Activated T-cell treated with anti-CD3 and anti-CD28 coated beads, Interleukin-2, amount 50 U/mL, for 72 hours (primary cell): ENCODE measurements around the gene CCDC12. TPM values are rescaled to one million over a fixed set of nuclear protein-coding genes. Genes with fewer than 3 reads are reported as not detected.

Source experiments
- ATAC-seq, 2 donors: fragments of 150-1000 bp; cut with Tn5 transposase; replicated peaks in 1 of 2; 2 replicates each; pipeline ENCODE4 v1.10.0; 2021; ENCODE audit warnings: moderate library complexity in 2 of 2, mild to moderate bottlenecking in 1 of 2
- DNase-seq, 2 donors: peaks; one replicate each; pipeline ENCODE4 v3.0.0; 2021 to 2022; ENCODE audit warnings: mixed read lengths in 1 of 2
- H3K27ac Mint-ChIP-seq: one replicate; pipeline ENCODE4 v1.8.0; 2022; ENCODE audit warnings: mild to moderate bottlenecking, moderate library complexity, mixed read lengths
- H3K27me3 Mint-ChIP-seq: one replicate; pipeline ENCODE4 v1.8.0; 2022; ENCODE audit warnings: low read depth, mixed read lengths
- H3K36me3 Mint-ChIP-seq, 2 donors: one replicate each; pipeline ENCODE4 v1.8.0; 2022; ENCODE audit warnings: mixed read lengths in 2 of 2, mild to moderate bottlenecking in 1 of 2; ENCODE audit not compliant: insufficient read depth in 2 of 2
- H3K4me1 Mint-ChIP-seq: one replicate; pipeline ENCODE4 v1.8.0; 2022; ENCODE audit warnings: low read depth, mixed read lengths
- H3K4me3 Mint-ChIP-seq, 2 donors: one replicate each; pipeline ENCODE4 v1.8.0; 2022; ENCODE audit warnings: mild to moderate bottlenecking in 2 of 2, mixed read lengths in 2 of 2, moderate library complexity in 2 of 2
- H3K9me3 Mint-ChIP-seq, 2 donors: one replicate each; pipeline ENCODE4 v1.8.0; 2022; ENCODE audit warnings: mixed read lengths in 2 of 2
- total RNA-seq, 2 donors: library from RNA; stranded (reverse); gene quantifications; one replicate each; pipeline ENCODE4 v1.2.3, GENCODE V29; 2022

Gene CCDC12
- total RNA-seq, 2 donors from 2014 or later: 54.7 to 56.2 TPM

- DNase-seq (no peak), ATAC-seq (no peak)
- H3K27ac Mint-ChIP-seq: no peak overlapping the region
- H3K36me3 Mint-ChIP-seq: peaks cover 2 to 3% of the 10 kb centered on the region in 2 donors
- no peaks in the 10 kb centered on the region for H3K27me3 Mint-ChIP-seq
- peaks cover 29% of the 10 kb centered on the region for H3K4me1 Mint-ChIP-seq
- no peaks in the 10 kb centered on the region for H3K9me3 Mint-ChIP-seq
- H3K4me3 Mint-ChIP-seq: no peak overlapping the region
Observed at GRCh38 chr3:47012342-47013230, 36.0 kb upstream of the CCDC12 start.

DNA sequence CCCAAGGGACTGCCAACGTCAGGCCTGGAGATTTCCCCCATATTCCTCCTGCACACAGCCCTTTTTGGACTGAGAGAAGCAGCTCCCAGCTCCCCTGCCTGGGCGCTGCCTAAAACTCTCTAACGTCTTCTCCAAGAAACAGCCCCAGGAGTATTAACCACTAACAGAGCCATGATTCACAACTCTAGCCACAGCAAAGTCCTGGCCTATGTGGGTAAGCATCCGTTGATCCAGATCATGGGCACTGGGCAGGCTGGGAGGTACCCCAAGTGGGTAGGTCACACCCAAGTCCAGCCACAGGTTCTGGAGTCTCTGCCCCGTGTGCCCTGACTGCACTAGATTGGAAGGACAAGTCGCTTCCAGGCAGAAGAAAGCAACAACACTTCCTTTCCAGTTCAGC lies 34.8 kb upstream of the CCDC12 start:
- no peaks in the 10 kb centered on the region for H3K9me3 Mint-ChIP-seq
- no peaks in the 10 kb centered on the region for H3K27me3 Mint-ChIP-seq
- H3K4me3 Mint-ChIP-seq: no peak overlapping the region
- H3K27ac Mint-ChIP-seq: no peak overlapping the region
- ATAC-seq (no peak), DNase-seq (no peak)
- H3K4me1 Mint-ChIP-seq: peaks cover 17% of the 10 kb centered on the region
- H3K36me3 Mint-ChIP-seq: no peaks in the 10 kb centered on the region

GRCh38 chr3:47010910-47011309 lies 34.4 kb upstream of the CCDC12 start:
- Mint-ChIP-seq H3K27me3 (no peaks in the 10 kb centered on the region), H3K9me3 (no peaks in the 10 kb centered on the region), H3K4me1 (peaks cover 14% of the 10 kb centered on the region), H3K27ac (no peak overlapping the region), H3K36me3 (no peaks in the 10 kb centered on the region), H3K4me3 (peak overlapping the region in 1 of 2 donors; percentile 72)
- no peak for ATAC-seq
- no peak for DNase-seq

- no peak for DNase-seq
- Mint-ChIP-seq H3K4me3 (peak overlapping the region; percentile 72 to 84), H3K27ac (peak overlapping the region; percentile 71), H3K27me3 (no peaks in the 10 kb centered on the region), H3K9me3 (no peaks in the 10 kb centered on the region), H3K36me3 (peaks cover 0 to 3% of the 10 kb centered on the region in 2 donors), H3K4me1 (peaks cover 10% of the 10 kb centered on the region)
- ATAC-seq: no peak
Observed at GRCh38 chr3:47010111-47010712, 33.7 kb upstream of the CCDC12 start.

GRCh38 chr3:47009225-47010110 lies 32.9 kb upstream of the CCDC12 start:
- no peaks in the 10 kb centered on the region for H3K9me3 Mint-ChIP-seq
- H3K4me3 Mint-ChIP-seq: peak overlapping the region; percentile 72 to 84
- peaks cover 8% of the 10 kb centered on the region for H3K4me1 Mint-ChIP-seq
- peaks cover 0 to 3% of the 10 kb centered on the region in 2 donors for H3K36me3 Mint-ChIP-seq
- DNase-seq: peak; percentile 82 to 89
- peak; percentile 91 to 92 for ATAC-seq
- H3K27me3 Mint-ChIP-seq: no peaks in the 10 kb centered on the region
- peak overlapping the region; percentile 43 for H3K27ac Mint-ChIP-seq

- Mint-ChIP-seq H3K27ac (no peak overlapping the region), H3K9me3 (no peaks in the 10 kb centered on the region), H3K4me3 (peak overlapping the region; percentile 3 to 17), H3K36me3 (peaks cover 1 to 3% of the 10 kb centered on the region in 2 donors), H3K4me1 (peaks cover 8% of the 10 kb centered on the region), H3K27me3 (no peaks in the 10 kb centered on the region)
- DNase-seq: no peak
- ATAC-seq: no peak
Observed at GRCh38 chr3:47008851-47009224, 32.3 kb upstream of the CCDC12 start.

GRCh38 chr3:47008234-47008796 lies 31.8 kb upstream of the CCDC12 start:
- H3K4me1 Mint-ChIP-seq: peaks cover 8% of the 10 kb centered on the region
- no peak overlapping the region for H3K27ac Mint-ChIP-seq
- no peak for ATAC-seq
- H3K27me3 Mint-ChIP-seq: no peaks in the 10 kb centered on the region
- no peaks in the 10 kb centered on the region for H3K9me3 Mint-ChIP-seq
- peaks cover 3% of the 10 kb centered on the region in 2 donors for H3K36me3 Mint-ChIP-seq
- no peak for DNase-seq
- peak overlapping the region; percentile 3 to 17 for H3K4me3 Mint-ChIP-seq

DNA sequence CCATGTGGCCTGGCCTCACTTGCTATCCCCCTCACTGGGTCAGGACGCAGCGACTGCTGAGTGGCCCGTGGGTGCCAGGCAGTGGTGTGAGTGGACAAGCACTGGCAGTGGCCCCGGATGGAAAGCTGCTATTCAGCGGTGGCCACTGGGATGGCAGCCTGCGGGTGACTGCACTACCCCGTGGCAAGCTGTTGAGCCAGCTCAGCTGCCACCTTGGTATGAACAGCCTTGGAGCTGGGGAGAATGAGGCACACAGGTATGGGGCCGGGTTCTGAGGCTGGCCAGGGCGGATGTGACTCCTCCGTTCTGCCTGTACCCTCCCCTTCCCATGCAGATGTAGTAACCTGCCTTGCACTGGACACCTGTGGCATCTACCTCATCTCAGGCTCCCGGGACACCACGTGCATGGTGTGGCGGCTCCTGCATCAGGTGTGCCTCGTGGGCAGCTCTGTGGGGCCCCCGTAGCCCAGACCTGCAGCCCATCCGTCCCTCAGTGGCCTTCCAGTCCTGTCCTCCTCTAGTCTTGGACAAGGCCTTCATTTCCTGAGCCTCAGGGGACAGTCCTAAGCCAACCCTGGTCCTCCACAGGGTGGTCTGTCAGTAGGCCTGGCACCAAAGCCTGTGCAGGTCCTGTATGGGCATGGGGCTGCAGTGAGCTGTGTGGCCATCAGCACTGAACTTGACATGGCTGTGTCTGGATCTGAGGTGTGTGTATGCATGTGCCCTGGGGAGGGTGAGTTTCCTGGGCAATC lies 31.1 kb upstream of the CCDC12 start:
- no peak overlapping the region for H3K4me3 Mint-ChIP-seq
- no peaks in the 10 kb centered on the region for H3K27me3 Mint-ChIP-seq
- H3K4me1 Mint-ChIP-seq: peaks cover 3% of the 10 kb centered on the region
- H3K36me3 Mint-ChIP-seq: peaks cover 3% of the 10 kb centered on the region in 2 donors
- DNase-seq (no peak), ATAC-seq (no peak)
- H3K9me3 Mint-ChIP-seq: no peaks in the 10 kb centered on the region
- H3K27ac Mint-ChIP-seq: no peak overlapping the region

DNA sequence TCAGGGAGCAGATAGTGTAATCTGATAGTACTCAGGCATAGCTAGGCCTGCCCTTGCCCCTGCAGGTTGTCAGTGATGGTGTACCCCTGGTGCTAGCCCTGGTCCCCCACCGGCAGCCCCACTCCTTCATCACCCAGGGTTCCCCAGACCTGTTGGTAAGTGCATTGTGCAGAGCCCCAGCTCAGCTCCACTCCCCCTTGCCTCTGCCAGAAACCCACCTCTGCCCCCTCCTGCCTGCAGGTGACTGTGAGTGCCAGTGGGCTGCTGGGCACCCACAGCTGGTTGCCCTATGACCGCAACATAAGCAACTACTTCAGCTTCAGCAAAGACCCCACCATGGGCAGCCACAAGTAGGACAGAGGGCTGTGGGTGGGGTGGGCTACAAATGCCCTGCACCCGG lies 30.5 kb upstream of the CCDC12 start:
- Mint-ChIP-seq H3K27me3 (no peaks in the 10 kb centered on the region), H3K9me3 (no peaks in the 10 kb centered on the region), H3K27ac (no peak overlapping the region), H3K4me1 (no peaks in the 10 kb centered on the region), H3K4me3 (no peak overlapping the region), H3K36me3 (peaks cover 3 to 4% of the 10 kb centered on the region in 2 donors)
- ATAC-seq (no peak), DNase-seq (no peak)

GRCh38 chr3:47006145-47006651 lies 29.7 kb upstream of the CCDC12 start:
- Mint-ChIP-seq H3K27me3 (no peaks in the 10 kb centered on the region), H3K9me3 (no peaks in the 10 kb centered on the region), H3K4me1 (no peaks in the 10 kb centered on the region), H3K4me3 (no peak overlapping the region), H3K27ac (no peak overlapping the region), H3K36me3 (peaks cover 4 to 5% of the 10 kb centered on the region in 2 donors)
- ATAC-seq (no peak), DNase-seq (no peak)

DNA sequence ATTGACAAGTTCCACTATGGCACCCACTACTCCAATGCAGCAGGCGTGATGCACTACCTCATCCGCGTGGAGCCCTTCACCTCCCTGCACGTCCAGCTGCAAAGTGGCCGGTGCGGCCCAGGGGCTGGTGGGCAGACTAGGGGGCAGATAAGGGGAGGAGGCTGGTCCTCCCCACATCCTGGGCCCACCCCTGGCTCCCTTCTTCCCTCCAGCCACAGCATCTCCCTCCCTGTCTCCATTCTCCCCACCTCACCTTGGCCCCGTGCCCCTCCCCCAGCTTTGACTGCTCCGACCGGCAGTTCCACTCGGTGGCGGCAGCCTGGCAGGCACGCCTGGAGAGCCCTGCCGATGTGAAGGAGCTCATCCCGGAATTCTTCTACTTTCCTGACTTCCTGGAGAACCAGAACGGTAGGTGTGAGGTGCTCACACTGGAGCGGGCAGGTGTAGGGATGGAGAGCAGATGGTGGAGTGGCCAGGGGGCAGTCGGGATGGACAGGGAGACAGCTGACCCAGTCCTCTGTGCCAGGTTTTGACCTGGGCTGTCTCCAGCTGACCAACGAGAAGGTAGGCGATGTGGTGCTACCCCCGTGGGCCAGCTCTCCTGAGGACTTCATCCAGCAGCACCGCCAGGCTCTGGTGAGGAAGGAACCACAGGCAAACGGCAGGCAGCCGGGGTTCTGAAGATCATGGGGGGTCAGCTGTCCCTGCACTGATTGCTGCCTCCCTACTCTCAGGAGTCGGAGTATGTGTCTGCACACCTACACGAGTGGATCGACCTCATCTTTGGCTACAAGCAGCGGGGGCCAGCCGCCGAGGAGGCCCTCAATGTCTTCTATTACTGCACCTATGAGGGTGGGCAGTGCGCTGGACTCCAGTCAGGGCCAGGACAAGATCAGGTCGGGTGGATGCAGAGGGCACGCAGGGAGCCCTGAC lies 28.9 kb upstream of the CCDC12 start:
- Mint-ChIP-seq H3K36me3 (peaks cover 4 to 5% of the 10 kb centered on the region in 2 donors), H3K27me3 (no peaks in the 10 kb centered on the region), H3K9me3 (no peaks in the 10 kb centered on the region), H3K27ac (no peak overlapping the region), H3K4me1 (peaks cover under 1% of the 10 kb centered on the region), H3K4me3 (no peak overlapping the region)
- DNase-seq (no peak), ATAC-seq (no peak)
